T-helper 2 cell (primary cell): ENCODE results near the gene SLC9A2.

ENCODE experiments used
- DNase-seq, 5 experiments: peaks; one replicate each; pipeline versions ENCODE4 v3.0.0 to v3.0.0-alpha.2; 2012 to 2022

SLC9A2 gene

DNA sequence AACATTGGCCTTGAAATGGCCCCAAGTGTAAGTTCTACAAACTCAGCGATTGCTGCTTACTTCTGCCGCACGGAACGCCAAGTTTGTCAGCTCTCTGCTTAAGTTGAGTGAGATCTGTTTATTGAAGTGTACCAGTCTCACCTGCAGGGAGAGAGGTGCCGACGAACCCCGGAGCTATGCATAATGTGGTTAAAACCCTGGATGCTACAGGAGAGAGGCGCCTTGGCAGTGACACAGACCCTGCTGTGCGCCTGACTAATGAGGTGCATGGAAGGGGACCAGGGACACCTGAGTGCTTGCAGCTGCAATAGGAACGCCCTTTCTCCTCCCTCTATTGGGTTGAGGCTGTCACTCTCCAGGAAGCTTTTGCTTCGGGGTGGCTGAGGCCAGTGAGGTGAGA, 979 bp downstream of the SLC9A2 start:
- DNase-seq = no peak

DNA sequence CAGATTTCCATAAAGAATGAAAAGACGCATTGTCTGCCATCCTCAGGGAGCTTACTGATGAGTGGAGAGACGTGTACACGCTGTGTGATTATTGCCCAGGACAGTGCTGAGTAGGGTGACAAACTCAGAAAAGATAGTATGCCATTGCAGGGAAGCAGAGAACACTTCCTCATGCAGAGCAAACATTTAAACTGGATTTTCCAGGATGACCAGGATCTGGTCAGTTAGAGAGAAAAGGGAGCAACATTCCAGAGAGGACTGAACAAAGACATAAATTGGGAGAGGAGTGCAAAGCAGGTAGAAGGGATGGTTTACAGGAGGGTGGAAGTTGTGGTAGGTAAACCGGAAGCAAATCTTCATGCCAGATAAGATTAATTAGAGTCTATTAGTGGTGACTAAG, 2.3 kb downstream of the SLC9A2 start:
- no peak for DNase-seq

DNA sequence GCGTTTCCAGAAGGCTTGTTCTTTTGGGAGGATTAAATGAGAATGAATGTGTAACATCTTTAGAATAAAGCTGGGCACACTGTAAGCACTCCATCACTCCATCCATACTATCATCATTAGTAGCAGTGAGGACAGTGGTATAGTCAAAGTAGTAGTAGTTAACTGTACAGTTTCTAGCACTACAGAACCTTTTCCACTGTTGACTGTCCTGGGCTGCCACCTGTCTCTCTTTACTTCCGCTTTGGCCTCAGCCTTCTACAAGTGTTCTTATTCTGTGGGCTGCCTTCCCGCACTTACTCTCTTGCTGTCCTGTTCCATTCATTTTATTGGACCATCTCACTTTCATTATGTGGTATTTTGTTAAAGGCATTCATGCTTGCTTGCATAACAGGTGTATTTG, 3.3 kb downstream of the SLC9A2 start:
- DNase-seq = no peak

DNA sequence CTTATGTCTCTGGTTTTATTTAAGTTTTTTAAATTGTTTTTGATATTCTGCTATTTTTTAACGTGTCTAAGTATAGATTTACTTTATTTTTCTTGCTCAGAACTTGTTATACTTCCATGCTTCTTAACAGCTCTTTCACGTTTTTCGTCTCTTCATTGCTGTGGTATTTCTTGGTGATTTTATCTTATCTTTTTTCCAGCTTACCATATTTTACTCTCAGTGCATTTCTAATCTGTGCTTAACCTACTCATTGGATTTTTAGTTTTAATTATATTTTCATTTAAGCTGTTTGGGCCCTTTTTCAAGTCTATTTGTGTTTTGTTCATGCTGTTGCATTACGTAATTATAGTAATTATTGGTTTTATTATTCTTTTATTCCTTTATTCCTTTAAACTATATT, 11.1 kb downstream of the SLC9A2 start:
- DNase-seq = no peak

DNA sequence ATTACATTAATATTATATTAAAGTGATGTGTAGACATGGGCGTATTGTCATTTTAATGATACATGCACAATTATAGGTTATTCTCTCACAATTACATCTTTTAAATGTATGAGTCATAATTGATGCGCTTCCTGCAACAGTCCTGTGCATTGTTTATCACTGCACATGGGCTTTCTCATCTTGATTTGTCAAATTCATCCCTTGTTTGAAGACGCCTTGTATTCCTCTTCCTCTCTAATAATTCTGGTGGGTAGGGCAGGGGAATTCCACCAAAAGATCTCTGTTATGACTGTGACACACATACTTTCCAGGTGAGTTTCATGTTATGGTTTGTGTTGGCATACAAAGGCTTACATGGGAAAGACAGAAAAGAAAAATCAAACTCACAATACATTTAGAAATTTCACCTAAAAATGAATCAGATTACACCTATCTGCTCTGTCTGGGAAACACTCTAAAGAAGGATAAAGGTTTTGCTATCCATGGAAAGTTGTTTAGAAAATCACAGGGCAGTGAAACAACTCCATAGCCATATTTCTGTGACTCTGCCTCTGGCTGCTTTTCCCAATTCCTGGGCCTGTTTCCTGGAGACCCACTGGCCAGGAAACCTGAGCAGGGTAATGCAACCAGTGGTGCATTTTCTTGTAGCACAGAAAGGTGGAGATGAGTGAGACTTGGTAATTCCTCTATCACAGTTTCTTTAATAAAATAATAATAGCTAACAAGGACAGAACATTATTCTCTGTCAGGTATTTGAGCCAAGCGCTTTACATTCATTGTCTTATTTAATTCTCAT, 13.2 kb downstream of the SLC9A2 start:
- DNase-seq = no peak

DNA sequence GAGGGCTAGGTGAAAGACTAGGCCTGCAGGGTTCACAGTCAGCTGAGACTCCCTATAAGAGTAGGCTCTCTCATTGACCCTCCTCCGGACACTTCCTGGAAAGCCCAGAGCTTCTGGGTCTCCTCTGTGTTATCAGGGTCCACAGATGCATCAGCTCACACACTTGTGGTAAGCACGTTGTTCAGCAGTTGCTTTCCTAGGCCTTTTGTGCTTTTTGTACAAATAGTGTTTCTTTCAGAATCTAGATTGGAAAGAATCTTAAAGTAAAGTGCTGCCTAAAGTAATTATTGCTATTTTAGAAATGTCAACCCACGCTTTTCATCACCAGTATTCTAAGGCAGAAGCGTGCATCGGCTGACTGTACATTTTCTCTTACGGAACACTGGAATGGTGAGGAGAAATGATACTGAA, 15.5 kb downstream of the SLC9A2 start:
- no peak for DNase-seq

DNA sequence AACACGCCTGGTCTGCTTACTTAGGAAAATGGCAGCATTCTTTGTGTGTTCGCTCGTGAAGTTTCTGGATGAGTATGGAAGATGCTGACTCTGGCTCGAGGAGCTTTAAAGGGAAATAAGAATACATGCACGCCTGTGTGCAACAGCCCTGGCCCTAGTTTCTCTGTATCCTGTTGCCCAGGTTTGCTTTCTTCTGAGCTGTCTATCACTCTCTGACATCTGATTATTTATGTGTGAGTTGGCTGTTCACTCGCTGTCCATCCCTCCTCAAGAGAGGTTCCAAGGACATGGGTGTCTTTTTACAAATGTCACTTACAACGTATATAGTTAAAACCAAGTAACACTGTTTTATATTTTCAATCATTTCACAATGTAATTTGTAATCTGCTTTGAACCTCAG, 16.0 kb downstream of the SLC9A2 start:
- DNase-seq = no peak

DNA sequence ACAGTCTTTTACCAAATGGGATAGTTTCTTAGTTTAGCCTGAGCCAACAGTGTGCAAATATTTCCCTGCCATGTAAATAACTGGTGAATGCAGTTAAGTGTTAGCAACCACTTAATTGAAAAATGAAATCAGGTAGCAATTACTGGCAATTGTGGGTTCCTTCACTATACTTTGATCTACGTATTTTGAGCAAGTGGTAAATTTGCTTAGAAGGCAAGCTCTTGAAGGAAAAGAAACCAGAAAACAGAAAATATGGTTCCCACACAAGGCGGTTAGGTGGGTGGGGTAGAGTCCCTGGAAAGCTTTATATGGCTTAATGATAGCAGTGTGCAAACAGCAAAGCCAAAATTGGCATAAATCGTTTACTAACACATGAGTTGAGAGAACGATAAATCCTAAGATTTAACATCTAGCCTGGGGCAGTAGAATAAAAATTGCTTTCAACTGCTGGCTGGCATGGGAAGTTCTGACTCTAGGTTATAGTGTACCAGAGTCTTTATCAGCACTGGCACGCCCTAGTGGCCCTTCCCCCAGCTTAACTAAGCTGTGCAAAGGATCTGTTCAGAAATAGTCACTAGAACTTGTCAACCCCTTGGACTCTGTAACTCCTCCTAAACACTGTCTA, 17.0 kb downstream of the SLC9A2 start:
- DNase-seq = no peak

DNA sequence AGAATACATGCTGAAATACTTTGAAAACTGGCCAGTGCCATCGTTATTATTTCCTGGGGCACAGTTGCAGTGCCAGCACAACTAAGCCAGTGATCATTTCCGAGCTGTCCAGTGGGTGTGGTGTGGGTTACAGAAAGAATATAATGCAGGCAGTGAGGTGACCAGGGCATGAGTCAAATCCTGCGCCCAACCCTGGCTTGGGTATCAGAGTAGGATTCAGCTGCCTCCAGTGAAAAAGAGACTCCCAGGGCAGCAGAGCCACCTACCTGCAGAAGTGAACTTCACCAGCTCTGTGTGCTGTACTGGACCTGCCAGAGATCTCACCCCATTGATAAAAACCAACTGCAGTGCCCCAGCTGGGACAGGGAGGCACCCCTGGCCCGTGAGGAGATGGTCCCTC, 18.0 kb downstream of the SLC9A2 start:
- DNase-seq = no peak

DNA sequence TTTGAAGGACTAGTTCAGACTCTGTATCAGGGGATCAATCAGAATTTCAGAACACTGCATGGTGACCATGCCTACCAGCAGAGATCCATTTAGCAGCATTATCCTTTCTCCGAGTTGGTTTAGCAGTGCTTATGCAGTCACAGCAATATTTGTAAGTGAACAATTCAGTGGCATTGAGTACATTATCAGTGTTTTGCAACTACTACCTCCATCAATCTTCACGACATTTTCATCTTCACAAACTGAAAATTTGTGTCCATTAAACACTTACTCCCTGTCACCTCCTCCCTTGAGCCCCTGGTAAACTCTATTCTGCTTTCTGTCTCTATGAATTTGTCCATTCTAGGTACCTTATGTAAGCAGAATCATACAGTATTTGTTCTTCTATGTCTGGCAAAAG, 20.1 kb downstream of the SLC9A2 start:
- no peak for DNase-seq

DNA sequence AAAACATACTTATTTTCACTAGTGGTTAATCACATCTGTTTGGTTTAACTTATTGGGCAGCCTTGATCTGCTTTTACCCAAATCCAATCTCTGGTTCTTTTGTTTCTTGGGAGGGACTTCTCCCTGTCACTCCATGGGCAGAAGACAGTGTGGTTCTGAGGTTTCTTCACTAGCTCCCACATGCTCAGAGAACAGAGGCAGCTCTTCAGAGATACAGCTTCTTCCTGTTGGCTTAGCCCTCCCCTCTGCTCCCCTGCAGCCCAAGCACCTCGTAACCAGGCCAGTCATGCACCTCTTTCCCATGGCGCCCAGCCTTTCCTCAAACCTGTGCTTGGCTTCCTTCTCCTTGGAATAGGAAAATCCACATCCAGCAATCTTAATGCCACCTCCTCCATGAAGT, 32.8 kb downstream of the SLC9A2 start:
- DNase-seq = no peak

DNA sequence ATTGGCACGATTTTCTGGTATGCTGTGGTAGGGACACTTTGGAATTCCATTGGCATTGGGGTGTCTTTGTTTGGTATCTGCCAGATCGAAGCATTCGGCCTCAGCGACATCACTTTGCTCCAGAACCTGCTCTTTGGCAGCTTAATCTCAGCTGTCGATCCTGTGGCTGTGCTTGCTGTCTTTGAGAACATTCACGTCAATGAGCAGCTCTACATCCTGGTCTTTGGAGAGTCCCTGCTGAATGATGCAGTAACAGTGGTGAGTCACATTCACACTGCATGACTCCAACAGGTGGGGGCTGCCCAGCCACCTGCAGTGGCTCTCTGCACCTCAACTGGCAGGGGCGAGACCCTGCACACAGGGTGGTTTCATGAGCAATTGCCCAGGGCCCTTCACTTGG, 38.4 kb downstream of the SLC9A2 start:
- no peak for DNase-seq

DNA sequence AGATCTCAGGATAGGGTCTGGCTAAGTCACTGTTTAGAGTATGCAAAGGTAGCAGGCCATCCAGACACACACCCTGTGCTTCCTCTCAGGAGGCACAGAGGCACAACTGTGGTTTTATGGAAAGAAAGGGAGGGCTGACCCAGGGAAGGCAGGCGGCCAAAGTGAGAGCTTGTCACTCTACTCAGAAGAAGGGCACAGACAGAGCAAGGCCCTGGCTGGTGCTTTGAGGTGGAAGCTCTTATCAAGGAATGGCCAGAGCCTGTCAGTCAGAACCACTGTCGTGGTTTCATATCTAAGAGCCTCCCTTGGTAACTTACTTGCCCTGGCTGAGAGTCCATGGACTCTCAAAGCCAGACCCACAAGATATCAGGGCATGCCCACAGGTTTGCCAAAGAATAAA, 40.7 kb downstream of the SLC9A2 start:
- DNase-seq = no peak

DNA sequence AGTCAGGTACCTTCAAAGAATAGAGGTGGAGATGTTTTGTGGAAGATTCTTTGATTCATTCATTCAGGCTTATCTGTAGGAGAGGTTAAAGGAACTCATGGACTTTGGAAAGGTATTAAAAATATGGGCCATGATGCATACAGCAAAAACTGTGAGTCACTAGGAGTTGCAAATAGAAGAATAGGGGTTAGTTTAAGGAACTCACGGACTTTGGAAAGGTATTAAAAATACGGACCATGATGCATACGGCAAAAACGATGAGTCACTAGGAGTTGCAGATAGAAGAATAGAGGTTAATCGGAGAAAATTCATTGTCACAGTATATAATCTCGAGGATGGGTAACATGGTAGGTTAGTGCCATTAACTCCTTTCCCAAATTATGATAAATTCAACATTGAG, 41.2 kb downstream of the SLC9A2 start:
- no peak for DNase-seq

DNA sequence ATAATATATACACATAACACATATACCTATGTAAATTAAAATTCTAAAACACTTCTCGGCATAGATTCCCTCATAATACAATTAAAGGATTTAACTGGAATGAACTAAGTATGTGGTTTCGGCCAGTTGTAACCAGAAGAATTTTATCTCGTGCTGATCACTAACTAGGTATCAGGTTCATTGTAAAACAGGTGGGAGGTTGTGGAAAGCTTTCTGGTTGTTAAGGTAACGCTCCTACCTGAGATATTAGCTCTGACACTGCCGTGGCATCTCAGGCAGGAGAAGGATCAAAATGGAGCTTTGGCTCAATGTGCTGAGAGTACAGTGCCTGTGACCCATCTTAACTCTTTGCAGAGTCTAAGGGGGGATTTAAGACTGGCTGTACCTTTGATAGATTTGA, 42.5 kb downstream of the SLC9A2 start:
- no peak for DNase-seq

DNA sequence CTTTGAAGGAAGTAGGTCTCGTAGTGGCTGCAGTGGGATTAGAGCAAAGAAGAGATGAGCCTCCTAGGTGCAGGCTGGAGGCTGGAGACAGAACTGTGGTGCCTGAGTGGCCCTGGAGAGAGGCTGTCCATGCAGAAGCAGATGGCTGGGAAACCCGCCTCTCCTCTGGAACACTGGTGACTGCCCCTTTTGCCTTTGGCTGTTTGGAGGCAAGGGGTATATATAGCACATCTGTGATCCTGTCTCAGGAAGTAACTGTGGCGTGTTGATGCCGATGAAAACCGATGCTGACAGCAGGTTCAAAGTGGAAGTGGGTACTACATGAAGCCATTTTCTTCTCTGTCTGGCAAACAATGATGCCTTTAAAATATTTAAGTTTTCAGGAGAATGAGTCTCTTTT, 43.5 kb downstream of the SLC9A2 start:
- DNase-seq = no peak

DNA sequence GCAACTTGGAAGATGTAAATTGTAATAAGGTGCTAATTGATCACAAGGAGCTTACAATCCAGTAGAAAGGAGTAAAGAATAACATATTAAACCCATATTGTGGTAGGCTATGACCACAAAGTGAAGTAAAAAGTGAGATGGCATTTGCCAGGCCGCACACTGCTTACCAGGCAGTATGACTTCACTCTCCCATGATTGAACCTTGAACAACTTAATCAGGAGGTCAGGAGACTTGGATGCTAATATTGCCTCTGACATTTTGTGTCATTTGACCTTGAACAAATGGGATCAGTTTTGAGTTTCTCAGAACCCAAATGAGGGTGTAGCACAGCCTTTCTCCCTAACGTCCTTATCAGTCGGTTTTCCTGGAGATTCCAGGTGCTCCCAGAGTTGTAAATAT, 44.0 kb downstream of the SLC9A2 start:
- no peak for DNase-seq

DNA sequence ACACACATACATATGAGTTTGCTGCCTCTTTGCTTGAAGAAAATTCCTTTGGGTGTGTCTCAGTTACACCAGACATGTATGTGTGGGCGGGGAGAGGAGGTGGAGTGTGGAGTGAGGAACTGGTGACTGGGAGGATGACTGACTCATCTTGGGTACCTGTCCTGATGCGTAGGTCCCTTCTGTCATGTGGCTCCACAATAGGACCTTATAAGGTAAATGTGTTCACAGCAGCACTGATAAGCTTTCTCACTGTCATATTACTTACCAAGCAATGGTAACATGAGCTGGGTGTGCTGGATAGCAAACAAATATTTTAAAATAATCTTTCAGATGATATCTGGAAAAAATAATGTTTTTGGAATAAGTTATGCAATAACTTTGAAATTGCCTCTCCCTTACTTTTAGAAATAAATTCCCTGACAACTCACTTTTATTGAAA, 45.1 kb downstream of the SLC9A2 start:
- peak in 2 of 5 experiments; percentile 3 to 27 for DNase-seq

DNA sequence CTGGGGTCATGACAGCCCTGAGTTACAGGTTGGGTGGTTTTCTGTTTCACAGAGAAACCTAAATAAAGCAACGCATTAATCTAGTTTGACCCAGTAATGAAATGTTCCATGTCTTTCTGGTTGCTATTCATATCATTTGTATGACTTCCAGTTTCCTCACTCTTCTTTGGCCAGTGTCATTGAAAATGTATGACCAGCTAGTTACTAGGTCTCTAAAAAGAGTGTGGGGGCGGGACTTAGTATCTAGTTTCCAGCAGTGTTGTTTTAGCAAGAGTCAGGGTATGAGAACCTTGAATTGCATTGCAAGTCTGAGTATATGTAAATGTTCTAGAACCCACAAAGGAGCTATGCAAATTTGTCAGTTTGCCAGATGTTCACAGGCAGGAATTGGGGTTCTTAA, 47.7 kb downstream of the SLC9A2 start:
- no peak for DNase-seq

DNA sequence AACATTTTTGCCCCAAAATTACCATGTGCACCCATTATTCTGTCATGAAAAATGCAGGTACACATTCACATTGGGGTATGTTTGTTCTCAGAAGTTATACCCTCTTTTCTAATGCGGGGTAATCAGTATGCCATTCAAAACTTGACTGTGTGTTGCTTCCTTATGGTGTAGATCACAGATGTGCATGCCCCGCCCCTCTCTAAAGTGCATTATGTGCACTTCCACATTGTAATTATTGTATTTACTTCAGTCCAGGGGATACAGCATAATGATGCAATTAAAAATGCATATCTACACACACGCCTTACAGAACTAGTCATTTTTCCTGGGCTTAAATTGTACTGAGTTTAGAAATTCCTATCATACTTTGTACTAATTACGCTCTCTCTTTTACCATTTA, 48.8 kb downstream of the SLC9A2 start:
- no peak for DNase-seq

DNA sequence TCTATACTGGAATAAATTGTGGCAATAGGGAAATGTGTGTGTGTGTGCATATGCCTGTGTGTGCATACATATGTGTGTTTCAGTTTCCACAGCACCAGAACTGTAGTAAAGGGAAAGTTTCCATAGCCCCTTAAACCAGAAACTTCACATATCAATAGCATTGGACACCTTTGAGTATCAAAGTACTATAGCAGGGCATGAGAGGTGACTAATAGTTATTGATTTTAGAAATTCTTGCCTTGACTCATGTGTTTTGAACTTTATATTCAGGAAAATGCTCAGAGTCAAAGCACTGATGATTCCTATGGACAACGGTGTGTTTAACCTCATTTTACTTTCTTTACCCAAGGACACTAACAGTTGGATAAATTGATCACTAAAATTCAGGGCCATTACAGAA, 50.0 kb downstream of the SLC9A2 start:
- DNase-seq = no peak

DNA sequence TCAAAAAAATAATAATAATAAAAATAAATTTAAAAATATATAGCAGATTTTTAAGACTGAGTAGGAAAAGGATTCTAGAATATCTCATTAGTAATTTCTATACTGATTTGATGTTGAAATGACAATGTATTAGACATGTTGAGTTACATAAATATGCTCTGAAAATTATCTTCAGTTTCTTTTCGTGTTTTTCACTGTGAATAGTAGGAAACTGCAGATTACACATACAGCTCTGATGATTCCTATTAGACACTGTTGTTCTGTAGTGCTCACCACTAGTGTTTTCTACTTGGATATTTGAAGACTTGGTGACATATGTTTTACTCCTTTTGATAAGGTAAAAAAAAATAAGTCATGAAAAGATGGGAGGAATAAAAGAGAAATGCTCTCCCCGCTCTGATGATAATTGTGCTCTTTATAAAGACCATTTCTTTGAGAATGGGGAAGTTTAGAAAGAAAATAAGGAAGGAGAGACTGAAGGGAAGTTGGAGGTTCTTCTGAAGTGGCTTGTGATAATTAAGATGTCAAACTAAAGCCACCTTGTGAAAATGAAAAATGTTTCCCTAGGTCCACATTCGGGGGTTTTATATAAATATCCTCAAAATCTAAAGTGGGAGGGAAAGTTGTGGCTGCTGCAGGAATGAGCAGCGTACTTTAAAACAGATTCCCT, 52.9 kb downstream of the SLC9A2 start:
- no peak for DNase-seq

DNA sequence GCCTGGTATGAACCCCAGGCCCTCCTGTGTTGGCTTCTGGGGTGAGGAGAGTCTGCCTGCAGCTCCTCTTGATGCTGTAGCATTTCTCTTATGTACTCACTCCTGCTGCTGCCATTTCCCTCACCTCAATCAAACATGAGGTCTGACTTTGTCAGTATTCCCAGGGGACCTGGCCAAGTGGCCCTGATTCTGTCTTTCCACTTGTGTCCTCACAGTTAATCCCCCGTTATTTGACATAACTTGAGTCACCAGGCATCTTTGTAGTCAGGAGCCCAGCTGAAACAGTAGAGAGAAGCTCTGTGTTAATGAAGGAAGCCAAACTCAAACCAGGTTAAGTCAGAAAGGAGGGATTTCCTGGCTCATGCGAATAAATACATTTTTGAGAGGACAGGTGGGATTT, 55.0 kb downstream of the SLC9A2 start:
- DNase-seq = no peak

DNA sequence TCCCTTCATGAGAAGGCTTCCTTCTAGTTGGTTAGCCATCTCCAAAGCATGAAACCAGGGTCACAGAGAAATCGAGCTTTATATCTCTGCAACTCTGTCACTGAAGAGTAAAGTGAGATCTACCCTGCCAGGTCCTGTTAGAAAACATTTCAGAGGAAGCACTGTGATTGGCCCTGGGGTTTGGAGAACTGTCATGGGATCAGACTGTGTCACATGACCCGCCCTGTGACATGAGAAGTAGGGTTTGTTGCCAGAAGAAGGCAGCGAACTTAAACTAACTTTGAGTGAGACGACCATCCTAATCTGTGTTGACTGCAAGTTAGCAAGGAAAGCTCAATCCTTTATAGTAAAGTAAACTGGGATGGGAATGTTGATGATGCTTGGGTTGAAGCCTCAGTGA, 55.5 kb downstream of the SLC9A2 start:
- no peak for DNase-seq
